ENCODE measurements around the gene PIK3R3. TPM values are rescaled to one million over a fixed set of nuclear protein-coding genes. Genes with fewer than 3 reads are reported as not detected.

Gene PIK3R3
- total RNA-seq, 1 donor from 2014 or later: 5.5 TPM

Other genes starting within 250 kb of the PIK3R3 start
- gene TSPAN1, start 42.5 kb upstream of the PIK3R3 start, total RNA-seq: 4.7 TPM
- gene P3R3URF, start 43.9 kb upstream of the PIK3R3 start, total RNA-seq: not detected
- gene POMGNT1, start 65.8 kb upstream of the PIK3R3 start, total RNA-seq: 28.3 TPM
- 1.7 TPM for gene LURAP1, start 70.7 kb upstream of the PIK3R3 start, total RNA-seq
- 5.2 TPM for gene RAD54L, start 115.1 kb upstream of the PIK3R3 start, total RNA-seq
- gene LRRC41, start 171.0 kb upstream of the PIK3R3 start, total RNA-seq: 42.0 TPM
- gene UQCRH, start 171.1 kb upstream of the PIK3R3 start, total RNA-seq: 291 TPM
- gene NSUN4, start 208.2 kb upstream of the PIK3R3 start, total RNA-seq: 18.5 TPM

All from esophagus mucosa (tissue), 1 donor.